ENCODE data around the gene RTCA. TPM values are rescaled to one million over a fixed set of nuclear protein-coding genes. Genes with fewer than 3 reads are reported as not detected.
"Not testable (repeated sequence)": the region's sequence is repeated elsewhere in the genome, so short reads cannot be mapped to it uniquely, and the experiment has no call there.

The RTCA gene
- total RNA-seq, 1 experiment from 2014 or later = 41.7 TPM

DNA sequence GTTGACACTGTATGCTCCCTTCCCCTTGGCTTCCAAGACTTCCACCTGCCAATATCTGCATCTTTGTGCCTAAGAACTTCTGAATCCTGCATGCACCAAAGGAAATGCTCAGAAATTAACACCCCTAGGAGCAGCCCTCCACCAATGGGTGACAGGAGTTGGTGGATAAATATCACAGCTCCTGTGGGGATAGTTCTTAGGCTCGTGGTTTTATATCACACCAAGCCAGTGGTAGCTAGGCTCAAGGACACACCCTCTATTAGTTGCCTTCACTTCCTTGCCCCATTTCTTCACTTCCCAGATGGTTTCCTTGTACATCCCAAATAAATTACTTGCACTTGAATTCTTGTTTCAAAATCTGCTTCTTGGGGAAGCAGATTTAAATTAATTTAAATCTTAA is 69.4 kb downstream of the RTCA start:
- no peaks in the 10 kb centered on the region for H3K27me3 ChIP-seq (ENCODE audit: low read length)

DNA sequence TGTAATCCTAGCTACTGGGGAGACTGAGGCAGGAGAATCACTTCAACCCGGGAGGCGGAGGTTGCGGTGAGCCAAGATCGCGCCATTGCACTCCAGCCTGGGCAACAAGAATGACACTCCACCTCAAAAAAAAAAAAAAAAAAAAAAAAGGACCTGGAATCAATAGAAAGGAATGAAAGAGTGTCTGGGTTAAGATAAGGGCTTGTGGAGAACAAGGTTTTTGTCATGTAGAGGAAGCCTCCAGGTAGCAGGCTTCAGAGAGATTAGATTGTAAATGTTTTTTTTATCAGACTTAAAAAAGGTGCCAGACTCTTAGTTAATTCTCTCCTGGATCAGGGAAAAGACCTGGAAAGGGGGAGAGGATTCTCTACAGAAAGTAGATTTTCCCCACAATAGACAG is 71.9 kb downstream of the RTCA start:
- ATAC-seq; H3F3A ChIP-seq (ENCODE audit: low read length, unreplicated experiment); CTCF ChIA-PET; H3K9me2 ChIP-seq (replicated peaks; ENCODE audit: low read length); BruUV-seq (replicated peaks); H3K4me1 ChIP-seq (ENCODE audit: insufficient read depth, low read length); H3K27ac ChIP-seq (ENCODE audit: low read length); intact Hi-C loops (cut with micrococcal nuclease); H2AFZ ChIP-seq (ENCODE audit: low read length); H3K9me3 ChIP-seq (ENCODE audit: low read length); H4K20me1 ChIP-seq (ENCODE audit: low read length); H3K79me2 ChIP-seq (ENCODE audit: low read length); POLR2A ChIA-PET (ENCODE audit: unreplicated experiment); H3K9ac ChIP-seq (ENCODE audit: low read length); H3K4me3 ChIP-seq (ENCODE audit: low read length); DNase-seq; H3K27me3 ChIP-seq (ENCODE audit: low read length); H3K36me3 ChIP-seq (ENCODE audit: low read depth, low read length); H3K4me2 ChIP-seq (ENCODE audit: low read length): not testable (repeated sequence)

More for the DNA sequence above, 69.4 kb downstream of the RTCA start:
- DNase-seq (no peak), ATAC-seq (no peak)
- Histone ChIP-seq H2AFZ (ENCODE audit: low read length) (no peak overlapping the region), H3F3A (ENCODE audit: low read length, unreplicated experiment) (no peaks in the 10 kb centered on the region), H3K9ac (ENCODE audit: low read length) (no peak overlapping the region), H3K9me3 (ENCODE audit: low read length) (no peaks in the 10 kb centered on the region), H3K36me3 (ENCODE audit: low read depth, low read length) (no peaks in the 10 kb centered on the region), H3K4me1 (ENCODE audit: insufficient read depth, low read length) (no peaks in the 10 kb centered on the region), H4K20me1 (ENCODE audit: low read length) (no peaks in the 10 kb centered on the region), H3K4me3 (ENCODE audit: low read length) (no peak overlapping the region), H3K27ac (ENCODE audit: low read length) (no peak overlapping the region), H3K4me2 (ENCODE audit: low read length) (no peak overlapping the region), H3K9me2 (replicated peaks; ENCODE audit: low read length) (no peaks in the 10 kb centered on the region), H3K79me2 (ENCODE audit: low read length) (no peaks in the 10 kb centered on the region)
- ChIA-PET CTCF (no interaction called here), POLR2A (ENCODE audit: unreplicated experiment) (no interaction called here)
- no TSS peak for BruUV-seq (replicated peaks)
- TF ChIP-seq, protein P1, sequence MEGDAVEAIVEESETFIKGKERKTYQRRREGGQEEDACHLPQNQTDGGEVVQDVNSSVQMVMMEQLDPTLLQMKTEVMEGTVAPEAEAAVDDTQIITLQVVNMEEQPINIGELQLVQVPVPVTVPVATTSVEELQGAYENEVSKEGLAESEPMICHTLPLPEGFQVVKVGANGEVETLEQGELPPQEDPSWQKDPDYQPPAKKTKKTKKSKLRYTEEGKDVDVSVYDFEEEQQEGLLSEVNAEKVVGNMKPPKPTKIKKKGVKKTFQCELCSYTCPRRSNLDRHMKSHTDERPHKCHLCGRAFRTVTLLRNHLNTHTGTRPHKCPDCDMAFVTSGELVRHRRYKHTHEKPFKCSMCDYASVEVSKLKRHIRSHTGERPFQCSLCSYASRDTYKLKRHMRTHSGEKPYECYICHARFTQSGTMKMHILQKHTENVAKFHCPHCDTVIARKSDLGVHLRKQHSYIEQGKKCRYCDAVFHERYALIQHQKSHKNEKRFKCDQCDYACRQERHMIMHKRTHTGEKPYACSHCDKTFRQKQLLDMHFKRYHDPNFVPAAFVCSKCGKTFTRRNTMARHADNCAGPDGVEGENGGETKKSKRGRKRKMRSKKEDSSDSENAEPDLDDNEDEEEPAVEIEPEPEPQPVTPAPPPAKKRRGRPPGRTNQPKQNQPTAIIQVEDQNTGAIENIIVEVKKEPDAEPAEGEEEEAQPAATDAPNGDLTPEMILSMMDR (conservative IDR thresholded peaks at IDR 0.05; ENCODE audit: low read depth, low read length) = no peak
- TF ChIP-seq EZH2 (IDR thresholded peaks at IDR 0.05; ENCODE audit: low read length, unreplicated experiment) (no peak), EZH2phosphoT487 (IDR thresholded peaks at IDR 0.05; ENCODE audit: borderline replicate concordance, low read length) (no peak)
- intact Hi-C loops (cut with micrococcal nuclease) = no loop called here

- intact Hi-C loops (cut with micrococcal nuclease); H3K36me3 ChIP-seq (ENCODE audit: low read depth, low read length); CTCF ChIA-PET; H3F3A ChIP-seq (ENCODE audit: low read length, unreplicated experiment); H3K9me3 ChIP-seq (ENCODE audit: low read length); H3K4me2 ChIP-seq (ENCODE audit: low read length); BruUV-seq (replicated peaks); H3K27ac ChIP-seq (ENCODE audit: low read length); DNase-seq; H3K9ac ChIP-seq (ENCODE audit: low read length); H3K79me2 ChIP-seq (ENCODE audit: low read length); H3K4me3 ChIP-seq (ENCODE audit: low read length); H3K27me3 ChIP-seq (ENCODE audit: low read length); ATAC-seq; H4K20me1 ChIP-seq (ENCODE audit: low read length); POLR2A ChIA-PET (ENCODE audit: unreplicated experiment); H3K4me1 ChIP-seq (ENCODE audit: insufficient read depth, low read length); H2AFZ ChIP-seq (ENCODE audit: low read length); H3K9me2 ChIP-seq (replicated peaks; ENCODE audit: low read length): not testable (repeated sequence)
Measured at GRCh38 chr1:100339735-100340134, 73.7 kb downstream of the RTCA start.

DNA sequence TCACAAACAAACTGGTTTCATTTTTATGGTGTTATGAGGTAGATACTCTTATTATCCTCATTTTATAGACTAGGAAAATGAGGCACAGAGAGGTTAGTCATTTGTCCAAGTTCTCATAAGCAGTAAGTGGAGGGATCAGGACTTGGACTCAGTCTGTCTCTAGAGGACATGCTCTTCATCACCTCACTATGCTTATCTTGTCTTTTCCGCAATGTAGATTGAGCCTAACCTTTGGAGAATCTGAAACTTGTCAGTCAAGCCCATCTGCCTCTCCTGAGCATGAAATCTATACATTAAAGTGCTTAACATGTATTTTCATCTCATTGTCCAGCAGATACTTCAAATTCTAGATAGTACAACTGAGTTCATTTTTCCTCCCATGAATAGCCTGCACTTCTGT is 74.5 kb downstream of the RTCA start:
- Histone ChIP-seq H3K4me1 (ENCODE audit: insufficient read depth, low read length) (no peaks in the 10 kb centered on the region), H4K20me1 (ENCODE audit: low read length) (no peaks in the 10 kb centered on the region), H3K27me3 (ENCODE audit: low read length) (no peaks in the 10 kb centered on the region), H3K9ac (ENCODE audit: low read length) (no peak overlapping the region), H3K36me3 (ENCODE audit: low read depth, low read length) (no peaks in the 10 kb centered on the region), H3K9me2 (replicated peaks; ENCODE audit: low read length) (no peaks in the 10 kb centered on the region), H2AFZ (ENCODE audit: low read length) (no peak overlapping the region), H3K79me2 (ENCODE audit: low read length) (no peaks in the 10 kb centered on the region), H3F3A (ENCODE audit: low read length, unreplicated experiment) (no peaks in the 10 kb centered on the region), H3K4me3 (ENCODE audit: low read length) (no peak overlapping the region), H3K27ac (ENCODE audit: low read length) (no peak overlapping the region), H3K4me2 (ENCODE audit: low read length) (no peak overlapping the region), H3K9me3 (ENCODE audit: low read length) (no peaks in the 10 kb centered on the region)
- POLR2A ChIA-PET (ENCODE audit: unreplicated experiment) = no interaction called here
- no TSS peak for BruUV-seq (replicated peaks)
- no peak for ATAC-seq
- CTCF ChIA-PET = no interaction called here
- intact Hi-C loops (cut with micrococcal nuclease) = no loop called here
- no peak for TF ChIP-seq EZH2phosphoT487 (IDR thresholded peaks at IDR 0.05; ENCODE audit: borderline replicate concordance, low read length)
- TF ChIP-seq, protein P1 (conservative IDR thresholded peaks at IDR 0.05; ENCODE audit: low read depth, low read length) = no peak
- TF ChIP-seq EZH2 (IDR thresholded peaks at IDR 0.05; ENCODE audit: low read length, unreplicated experiment) = no peak
- no peak for DNase-seq

All from PC-3 (cell line).